Measurements from ENCODE around the gene TTBK2. TPM values are rescaled to one million over a fixed set of nuclear protein-coding genes. Genes with fewer than 3 reads are reported as not detected.

Gene TTBK2
- total RNA-seq, 1 experiment from 2014 or later: 10.6 TPM

- Histone ChIP-seq H3K4me1 (ENCODE audit: insufficient read depth, low read length) (no peaks in the 10 kb centered on the region), H3K23me2 (ENCODE audit: insufficient read length, low read depth, low read length, poor library complexity, severe bottlenecking) (no peaks in the 10 kb centered on the region), H4K5ac (ENCODE audit: insufficient read length, low read depth, low read length) (no peak overlapping the region), H2BK120ac (ENCODE audit: low read depth, low read length, poor library complexity, severe bottlenecking) (no peak overlapping the region), H4K20me1 (ENCODE audit: control insufficient read depth, insufficient read depth, insufficient read length) (no peaks in the 10 kb centered on the region), H2BK20ac (ENCODE audit: low read depth, low read length, poor library complexity, severe bottlenecking) (no peak overlapping the region), H3K9ac (ENCODE audit: extremely low read depth, insufficient read length, low read length) (no peak overlapping the region), H3K23ac (ENCODE audit: insufficient read length, low read depth, low read length) (no peak overlapping the region), H3K27ac (ENCODE audit: insufficient read length, low read depth, low read length) (no peak overlapping the region), H3K79me2 (ENCODE audit: insufficient read depth, low read length) (no peaks in the 10 kb centered on the region), H3K79me1 (ENCODE audit: insufficient read depth, low read depth, low read length, poor library complexity, severe bottlenecking) (no peaks in the 10 kb centered on the region), H3K56ac (ENCODE audit: insufficient read length, low read depth, low read length) (no peak overlapping the region), H3K18ac (ENCODE audit: insufficient read length, low read depth, low read length) (no peak overlapping the region), H2AK5ac (ENCODE audit: insufficient read length, low read length) (no peak overlapping the region), H3K4ac (ENCODE audit: low read depth, low read length) (no peak overlapping the region), H2BK15ac (ENCODE audit: low read depth, low read length) (no peak overlapping the region), H3T11ph (ENCODE audit: low read length) (no peak overlapping the region), H4K91ac (ENCODE audit: insufficient read length, low read depth, low read length) (no peak overlapping the region), H2BK5ac (ENCODE audit: insufficient read length, low read length) (no peak overlapping the region), H3K4me2 (ENCODE audit: insufficient read depth, insufficient read length, low read length) (no peak overlapping the region), H4K8ac (replicated peaks; ENCODE audit: insufficient read length, low read depth, low read length) (no peak overlapping the region), H3K14ac (ENCODE audit: insufficient read depth, low read length) (no peak overlapping the region), H3K9me3 (ENCODE audit: control insufficient read depth, low read depth, low read length) (no peaks in the 10 kb centered on the region), H3K27me3 (ENCODE audit: insufficient read depth, low read length) (no peaks in the 10 kb centered on the region), H2BK12ac (ENCODE audit: insufficient read length, low read depth, low read length) (no peak overlapping the region), H2AFZ (ENCODE audit: low read length) (no peak overlapping the region)
- Mint-ChIP-seq H3K4me1 (peaks cover 4 to 16% of the 10 kb centered on the region in 2 experiments; a peak in 2 of 4 replicates), H3K27ac (peak overlapping the region in 1 of 3 experiments; percentile 81; a peak in 2 of 7 replicates), H3K9me3 (no peaks in the 10 kb centered on the region), H3K36me3 (ENCODE audit: insufficient read depth in 1 of 3, low read depth in 3 of 3) (peaks cover 25 to 73% (median 65%) of the 10 kb centered on the region in 3 experiments), H3K4me3 (no peak overlapping the region), H3K27me3 (ENCODE audit: low read depth) (no peaks in the 10 kb centered on the region)
- no peak for DNase-seq
- WGBS (ENCODE audit: extremely low coverage, insufficient read length, low lambda C conversion rate): no CpG with 5 or more reads among the region's 12 CpGs
- TF ChIP-seq CTCF (conservative IDR thresholded peaks at IDR 0.05): no peak
These were observed 195.2 kb downstream of the TTBK2 start for GRCh38 chr15:42725331-42725903.

Measured in H9 (cell line).